SK-N-SH (cell line): ENCODE results near the gene SPATA32.

Experiments used
- EP300 ChIP-seq, 2 experiments: IDR thresholded peaks; 2 replicates each; pipeline versions ENCODE4 v1.4.0 to v1.6.1; 2012; ENCODE audit warnings: borderline replicate concordance in 1 of 2, low read depth in 1 of 2, low read length in 1 of 2
- FOXM1 ChIP-seq: IDR thresholded peaks from 2 replicates; pipeline ENCODE4 v1.4.0; 2012; ENCODE audit warnings: low read depth, mild to moderate bottlenecking
- GATA2 ChIP-seq: sonication (generic); formaldehyde crosslinking; IDR thresholded peaks from 2 replicates; pipeline ENCODE4 v1.5.0; 2020; ENCODE audit warnings: mild to moderate bottlenecking, missing genetic modification reagents
- MXI1 ChIP-seq: IDR thresholded peaks from 2 replicates; pipeline ENCODE4 v1.6.1; 2012; ENCODE audit warnings: mild to moderate bottlenecking, low read depth, low read length, improper control_type of control experiment
- NFIC ChIP-seq: IDR thresholded peaks from 2 replicates; pipeline ENCODE4 v1.4.0; 2012; ENCODE audit warnings: borderline replicate concordance
- NRF1 ChIP-seq: IDR thresholded peaks from 2 replicates; pipeline ENCODE4 v1.6.1; 2012; ENCODE audit warnings: low read depth, mild to moderate bottlenecking, low read length
- POLR2AphosphoS5 ChIP-seq: IDR thresholded peaks from 2 replicates; pipeline ENCODE4 v1.6.1; 2012; ENCODE audit warnings: low read depth, low read length
- RAD21 ChIP-seq: IDR thresholded peaks from 2 replicates; pipeline ENCODE4 v1.6.1; 2012; ENCODE audit warnings: mild to moderate bottlenecking, low read length
- REST ChIP-seq: IDR thresholded peaks from 2 replicates; pipeline ENCODE4 v1.6.1; 2012; ENCODE audit warnings: mild to moderate bottlenecking, low read depth, low read length, moderate library complexity
- SIN3A ChIP-seq: IDR thresholded peaks from 2 replicates; pipeline ENCODE4 v1.6.1; 2012; ENCODE audit warnings: low read depth, mild to moderate bottlenecking, low read length, moderate library complexity, borderline replicate concordance
- USF2 ChIP-seq: fragments of 150-350 bp; IDR thresholded peaks from 2 replicates; pipeline ENCODE4 v1.6.1; 2017; ENCODE audit warnings: antibody characterized with exemption, low read length, low read depth, borderline replicate concordance
- TF ChIP-seq, protein P1 (sequence below): fragments of 200-600 bp; sonication (generic); IDR thresholded peaks from 2 replicates; pipeline ENCODE4 v1.6.1; 2017; ENCODE audit warnings: antibody characterized with exemption, mild to moderate bottlenecking, moderate library complexity
- TF ChIP-seq, protein P2 (sequence below): IDR thresholded peaks from 2 replicates; pipeline ENCODE4 v1.4.0; 2012; ENCODE audit warnings: low read depth, borderline replicate concordance

GRCh38 chr17:45270828-45271418, 9.0 kb upstream of the SPATA32 start:
- TF ChIP-seq, protein P1, sequence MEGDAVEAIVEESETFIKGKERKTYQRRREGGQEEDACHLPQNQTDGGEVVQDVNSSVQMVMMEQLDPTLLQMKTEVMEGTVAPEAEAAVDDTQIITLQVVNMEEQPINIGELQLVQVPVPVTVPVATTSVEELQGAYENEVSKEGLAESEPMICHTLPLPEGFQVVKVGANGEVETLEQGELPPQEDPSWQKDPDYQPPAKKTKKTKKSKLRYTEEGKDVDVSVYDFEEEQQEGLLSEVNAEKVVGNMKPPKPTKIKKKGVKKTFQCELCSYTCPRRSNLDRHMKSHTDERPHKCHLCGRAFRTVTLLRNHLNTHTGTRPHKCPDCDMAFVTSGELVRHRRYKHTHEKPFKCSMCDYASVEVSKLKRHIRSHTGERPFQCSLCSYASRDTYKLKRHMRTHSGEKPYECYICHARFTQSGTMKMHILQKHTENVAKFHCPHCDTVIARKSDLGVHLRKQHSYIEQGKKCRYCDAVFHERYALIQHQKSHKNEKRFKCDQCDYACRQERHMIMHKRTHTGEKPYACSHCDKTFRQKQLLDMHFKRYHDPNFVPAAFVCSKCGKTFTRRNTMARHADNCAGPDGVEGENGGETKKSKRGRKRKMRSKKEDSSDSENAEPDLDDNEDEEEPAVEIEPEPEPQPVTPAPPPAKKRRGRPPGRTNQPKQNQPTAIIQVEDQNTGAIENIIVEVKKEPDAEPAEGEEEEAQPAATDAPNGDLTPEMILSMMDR = peak; percentile 62
- TF ChIP-seq NRF1 (no peak), USF2 (no peak), FOXM1 (no peak), POLR2AphosphoS5 (no peak), NFIC (no peak), GATA2 (no peak), MXI1 (no peak), EP300 (IDR thresholded peaks at IDR 0.05; ENCODE audit: borderline replicate concordance in 1 of 2, low read depth in 1 of 2, low read length in 1 of 2) (no peak), RAD21 (peak; percentile 34), SIN3A (no peak), REST (no peak)
- TF ChIP-seq, protein P2, sequence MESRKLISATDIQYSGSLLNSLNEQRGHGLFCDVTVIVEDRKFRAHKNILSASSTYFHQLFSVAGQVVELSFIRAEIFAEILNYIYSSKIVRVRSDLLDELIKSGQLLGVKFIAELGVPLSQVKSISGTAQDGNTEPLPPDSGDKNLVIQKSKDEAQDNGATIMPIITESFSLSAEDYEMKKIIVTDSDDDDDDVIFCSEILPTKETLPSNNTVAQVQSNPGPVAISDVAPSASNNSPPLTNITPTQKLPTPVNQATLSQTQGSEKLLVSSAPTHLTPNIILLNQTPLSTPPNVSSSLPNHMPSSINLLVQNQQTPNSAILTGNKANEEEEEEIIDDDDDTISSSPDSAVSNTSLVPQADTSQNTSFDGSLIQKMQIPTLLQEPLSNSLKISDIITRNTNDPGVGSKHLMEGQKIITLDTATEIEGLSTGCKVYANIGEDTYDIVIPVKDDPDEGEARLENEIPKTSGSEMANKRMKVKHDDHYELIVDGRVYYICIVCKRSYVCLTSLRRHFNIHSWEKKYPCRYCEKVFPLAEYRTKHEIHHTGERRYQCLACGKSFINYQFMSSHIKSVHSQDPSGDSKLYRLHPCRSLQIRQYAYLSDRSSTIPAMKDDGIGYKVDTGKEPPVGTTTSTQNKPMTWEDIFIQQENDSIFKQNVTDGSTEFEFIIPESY = no peak
